Keratinocyte (primary cell): ENCODE data around the gene TIMM22.

Source experiments
- EZH2 ChIP-seq: IDR thresholded peaks from one replicate; pipeline ENCODE4 v1.6.1; 2012; ENCODE audit warnings: inconsistent platforms, mild to moderate bottlenecking, low read length, moderate library complexity
- TF ChIP-seq, protein P1 (sequence below), 3 experiments: IDR thresholded peaks in 1 of 3; conservative IDR thresholded peaks in 1 of 3; optimal IDR thresholded peaks in 1 of 3; 2 replicates in 2 of 3; 3 replicates in 1 of 3; pipeline versions ENCODE3 to v1.5.1; 2011; ENCODE audit warnings: low read length in 3 of 3, mild to moderate bottlenecking in 3 of 3, moderate library complexity in 2 of 3, control low read depth in 1 of 3, inconsistent platforms in 1 of 3; ENCODE audit not compliant: insufficient read depth in 2 of 3; ENCODE audit errors: extremely low read depth in 1 of 3

DNA sequence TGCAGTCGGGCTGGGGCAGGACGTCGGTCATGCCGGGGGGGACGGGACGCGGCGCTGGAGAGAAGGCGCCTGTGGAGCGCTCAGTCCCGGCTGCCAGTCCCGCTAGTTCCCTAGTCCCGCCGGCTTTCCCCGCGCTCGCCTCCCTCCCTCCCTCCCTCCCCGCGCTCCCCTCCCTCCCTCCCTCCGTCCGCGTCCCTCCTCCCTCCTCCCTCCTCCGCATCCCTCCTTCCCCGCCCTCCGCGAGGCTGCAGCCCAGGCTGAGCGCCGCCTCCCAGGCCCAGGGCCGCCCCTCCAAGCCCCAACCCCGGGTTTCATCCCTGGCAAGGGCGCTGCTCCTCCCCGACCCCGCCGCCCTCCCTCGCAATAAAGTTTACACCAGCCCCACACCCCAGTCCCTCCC is 34.8 kb downstream of the TIMM22 start:
- no peak for TF ChIP-seq EZH2
- TF ChIP-seq, protein P1, sequence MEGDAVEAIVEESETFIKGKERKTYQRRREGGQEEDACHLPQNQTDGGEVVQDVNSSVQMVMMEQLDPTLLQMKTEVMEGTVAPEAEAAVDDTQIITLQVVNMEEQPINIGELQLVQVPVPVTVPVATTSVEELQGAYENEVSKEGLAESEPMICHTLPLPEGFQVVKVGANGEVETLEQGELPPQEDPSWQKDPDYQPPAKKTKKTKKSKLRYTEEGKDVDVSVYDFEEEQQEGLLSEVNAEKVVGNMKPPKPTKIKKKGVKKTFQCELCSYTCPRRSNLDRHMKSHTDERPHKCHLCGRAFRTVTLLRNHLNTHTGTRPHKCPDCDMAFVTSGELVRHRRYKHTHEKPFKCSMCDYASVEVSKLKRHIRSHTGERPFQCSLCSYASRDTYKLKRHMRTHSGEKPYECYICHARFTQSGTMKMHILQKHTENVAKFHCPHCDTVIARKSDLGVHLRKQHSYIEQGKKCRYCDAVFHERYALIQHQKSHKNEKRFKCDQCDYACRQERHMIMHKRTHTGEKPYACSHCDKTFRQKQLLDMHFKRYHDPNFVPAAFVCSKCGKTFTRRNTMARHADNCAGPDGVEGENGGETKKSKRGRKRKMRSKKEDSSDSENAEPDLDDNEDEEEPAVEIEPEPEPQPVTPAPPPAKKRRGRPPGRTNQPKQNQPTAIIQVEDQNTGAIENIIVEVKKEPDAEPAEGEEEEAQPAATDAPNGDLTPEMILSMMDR (optimal IDR thresholded peaks at IDR 0.05 in 1 of 3, IDR thresholded peaks at IDR 0.05 in 1 of 3, conservative IDR thresholded peaks at IDR 0.05 in 1 of 3; ENCODE audit: extremely low read depth in 1 of 3, insufficient read depth in 2 of 3, low read length in 3 of 3) = no peak
